Posterior cingulate gyrus (tissue), 11 donors: ENCODE measurements around the gene SH3RF2.
"Not testable (repeated sequence)": the region's sequence is repeated elsewhere in the genome, so short reads cannot be mapped to it uniquely, and the experiment has no call there.

Source experiments
- DNase-seq, 10 donors: peaks; one replicate each; pipeline versions ENCODE4 v3.0.0 to v3.0.0-alpha.2; 2020 to 2021; ENCODE audit warnings: mixed read lengths in 3 of 10
- intact Hi-C: fragments of 100-400 bp; cut with DNase I; formaldehyde crosslinking; loops from one replicate; pipeline ENCODE4 v1.15.1; 2023

Gene SH3RF2

DNA sequence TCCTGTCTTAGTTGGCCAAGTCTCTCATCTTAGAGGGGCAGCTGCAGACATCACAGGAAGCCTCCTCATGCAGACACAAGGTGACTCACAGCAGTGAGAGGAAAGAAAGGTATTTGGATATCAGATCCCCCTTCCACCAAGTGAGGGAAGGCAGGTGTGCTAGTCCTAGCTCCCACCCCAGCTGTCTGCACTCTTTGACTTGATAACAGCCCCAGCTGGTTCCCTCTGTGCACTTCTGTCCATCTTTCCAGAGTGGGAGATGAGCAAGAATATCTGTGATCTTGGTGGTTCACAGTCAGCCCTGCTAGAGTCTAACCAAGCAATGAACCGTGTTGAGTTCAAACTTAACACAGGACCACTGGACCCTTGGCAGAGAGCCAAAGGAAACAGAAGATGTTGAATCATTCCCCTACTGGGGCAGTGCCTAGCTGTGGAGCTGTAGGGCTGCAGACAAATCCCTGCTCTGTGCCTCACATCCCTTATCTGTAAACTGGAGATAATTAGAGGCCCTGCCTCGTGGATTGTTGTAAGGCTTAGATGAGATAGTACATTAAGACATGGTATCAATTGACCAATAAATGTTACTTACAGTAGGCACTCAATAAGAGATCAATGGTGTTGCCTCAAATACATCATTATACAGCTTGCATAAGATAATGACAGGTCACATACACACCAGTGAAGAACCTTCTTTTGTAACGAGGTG is 39.1 kb downstream of the SH3RF2 start:
- no peak for DNase-seq
- intact Hi-C loops, result no loop called here

DNA sequence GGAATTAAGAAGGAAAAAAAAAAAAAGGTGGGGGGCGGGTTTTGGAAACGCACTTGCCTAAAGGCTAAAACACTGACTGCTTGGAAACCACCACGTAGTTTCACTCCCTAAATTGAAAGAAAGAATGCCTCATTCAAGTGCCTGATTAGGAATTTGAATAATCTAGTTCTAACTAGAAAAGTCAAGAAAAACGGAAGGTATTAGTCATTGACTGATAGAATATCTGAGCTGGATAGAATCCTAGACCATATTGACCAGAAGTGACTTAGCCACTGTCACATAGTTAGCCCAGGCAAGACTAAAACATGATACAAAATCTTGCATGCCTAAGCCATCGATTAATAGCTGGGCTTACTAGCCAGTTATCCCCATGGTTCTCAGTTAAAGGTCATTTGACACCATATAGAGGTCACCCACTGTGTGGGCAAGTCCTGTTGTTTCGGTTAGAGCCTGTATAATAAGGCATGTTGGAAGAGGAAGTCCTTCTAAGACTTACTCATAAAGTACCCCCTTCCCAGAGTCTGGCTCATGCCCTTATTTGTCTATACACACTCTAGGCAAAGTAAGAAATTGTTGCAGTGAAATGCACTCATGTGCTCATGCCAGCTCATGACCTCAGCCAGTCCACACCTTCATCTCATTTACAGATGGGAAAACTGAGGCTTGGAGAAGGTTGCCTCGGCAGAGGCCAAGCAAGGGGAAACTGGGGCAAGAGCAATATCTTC is 40.2 kb downstream of the SH3RF2 start:
- intact Hi-C loops, result no loop called here
- no peak for DNase-seq

DNA sequence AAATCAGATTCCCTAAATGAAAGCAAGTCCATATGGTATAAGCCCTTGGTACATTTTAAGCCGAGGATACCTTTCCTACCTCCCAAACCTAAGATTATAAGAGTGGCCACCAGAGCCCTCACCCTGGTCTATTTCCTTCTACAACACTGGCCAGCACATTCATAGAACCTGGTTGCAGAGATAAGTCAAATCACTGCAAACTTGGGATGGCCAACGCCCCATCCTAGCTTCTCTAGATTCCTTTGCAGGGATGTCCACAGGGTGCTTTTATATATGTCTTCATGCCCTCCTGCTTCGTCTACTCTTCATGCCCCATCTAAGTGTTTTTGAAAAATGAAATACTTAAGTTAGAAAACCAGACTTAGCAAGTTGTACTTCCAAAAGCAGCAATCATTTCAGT is 41.8 kb downstream of the SH3RF2 start:
- no peak for DNase-seq
- intact Hi-C loops, result no loop called here

DNA sequence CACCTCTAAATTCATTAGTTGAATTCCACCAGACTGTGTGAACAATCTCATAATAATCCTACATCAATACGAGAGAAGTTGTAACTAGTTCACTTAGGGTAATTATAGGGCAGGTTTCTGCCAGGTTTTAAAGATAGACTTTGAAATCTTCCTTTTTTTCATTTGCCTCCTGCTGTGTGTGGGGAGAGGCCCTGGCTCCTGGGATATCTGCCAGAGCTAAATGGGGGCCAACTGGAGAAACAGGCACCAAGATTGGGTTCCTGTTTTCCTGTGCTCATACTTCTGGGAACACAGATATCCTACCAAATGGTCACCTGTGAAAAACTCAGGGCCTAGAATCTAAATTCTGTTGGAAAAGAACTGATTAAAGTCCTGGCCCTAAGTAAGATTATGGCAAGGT is 42.3 kb downstream of the SH3RF2 start:
- intact Hi-C loops, result no loop called here
- DNase-seq, result no peak

DNA sequence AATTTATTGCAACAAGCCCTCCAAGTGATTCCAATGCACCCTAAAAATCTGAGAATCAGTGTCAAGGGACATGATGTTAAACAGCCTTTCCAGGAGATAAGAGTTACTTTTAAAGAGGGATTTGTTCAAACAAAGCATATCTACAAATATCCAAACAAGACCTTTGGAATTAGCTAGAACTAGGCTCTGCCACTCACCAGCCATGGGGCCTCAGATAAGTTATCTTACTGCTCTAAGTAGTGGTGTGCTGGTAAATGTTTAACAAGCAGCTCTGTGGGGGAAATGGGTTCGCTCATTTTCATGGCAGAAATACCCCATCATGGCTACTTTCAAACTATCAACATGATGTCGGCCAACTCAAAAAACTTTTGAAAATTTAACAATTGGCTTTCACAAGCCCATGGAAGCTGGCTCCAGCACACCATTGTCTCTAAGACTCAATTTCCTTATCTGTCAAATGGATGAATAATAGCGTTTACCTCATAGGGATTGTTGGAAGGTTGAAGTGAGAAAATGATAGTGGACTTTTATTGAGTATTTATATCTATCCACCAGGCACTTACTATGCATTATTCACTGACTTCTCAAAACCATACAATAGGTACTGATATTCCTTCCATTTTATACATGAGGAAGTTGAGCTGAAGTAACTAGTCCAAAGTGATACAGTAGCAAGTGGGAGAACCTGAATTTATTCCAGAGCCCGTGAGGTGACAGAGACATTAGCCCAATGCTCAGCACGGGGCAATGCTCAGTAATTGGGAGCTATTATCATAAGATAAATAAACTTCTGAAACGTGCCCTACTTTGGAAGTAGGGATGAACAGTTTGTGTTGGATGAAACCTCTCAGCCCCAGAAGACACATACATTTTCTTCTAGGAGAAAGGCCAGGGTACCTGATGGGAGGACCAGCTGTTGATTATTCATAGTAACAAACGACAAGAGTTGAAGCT is 43.2 kb downstream of the SH3RF2 start:
- intact Hi-C loops, result no loop called here

DNA sequence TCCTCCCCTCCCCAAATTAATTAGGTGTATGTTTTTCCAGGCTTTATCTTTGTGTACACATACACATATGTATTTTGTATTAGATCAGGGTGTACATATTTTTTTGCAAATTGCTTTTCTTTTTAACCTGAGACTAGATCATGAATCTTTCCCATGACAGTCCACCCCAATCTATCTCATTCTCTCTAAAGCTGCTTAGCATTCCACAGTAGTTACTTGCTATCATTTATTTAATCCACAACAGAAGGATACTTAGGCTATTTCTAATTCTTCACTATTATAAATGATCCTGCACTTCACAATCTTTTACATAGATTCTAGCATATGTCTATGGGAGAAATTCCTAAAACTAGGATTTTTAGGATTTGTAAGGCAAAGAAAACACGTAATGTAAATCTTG is 43.9 kb downstream of the SH3RF2 start:
- intact Hi-C loops, result no loop called here
- DNase-seq, result no peak

More for the DNA sequence above, 43.2 kb downstream of the SH3RF2 start:
- no peak for DNase-seq

DNA sequence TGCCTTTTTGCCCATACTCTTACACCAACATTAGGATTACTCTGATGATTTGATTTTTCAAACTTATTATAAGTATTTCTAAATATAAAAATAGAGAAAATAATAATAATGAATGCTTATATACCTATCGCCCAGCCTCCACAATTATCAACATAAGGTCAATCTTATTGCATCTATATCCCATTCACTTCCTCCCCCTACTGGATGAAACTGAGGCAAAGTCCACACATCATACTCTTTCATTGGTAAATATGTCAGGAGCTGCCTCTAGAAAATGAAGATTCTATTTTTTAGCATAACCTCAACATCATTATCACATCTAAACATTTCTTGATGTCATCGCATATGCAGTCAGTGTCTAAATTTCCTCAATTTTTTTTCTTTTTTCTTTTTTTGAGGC is 44.3 kb downstream of the SH3RF2 start:
- intact Hi-C loops, result no loop called here
- no peak for DNase-seq

DNA sequence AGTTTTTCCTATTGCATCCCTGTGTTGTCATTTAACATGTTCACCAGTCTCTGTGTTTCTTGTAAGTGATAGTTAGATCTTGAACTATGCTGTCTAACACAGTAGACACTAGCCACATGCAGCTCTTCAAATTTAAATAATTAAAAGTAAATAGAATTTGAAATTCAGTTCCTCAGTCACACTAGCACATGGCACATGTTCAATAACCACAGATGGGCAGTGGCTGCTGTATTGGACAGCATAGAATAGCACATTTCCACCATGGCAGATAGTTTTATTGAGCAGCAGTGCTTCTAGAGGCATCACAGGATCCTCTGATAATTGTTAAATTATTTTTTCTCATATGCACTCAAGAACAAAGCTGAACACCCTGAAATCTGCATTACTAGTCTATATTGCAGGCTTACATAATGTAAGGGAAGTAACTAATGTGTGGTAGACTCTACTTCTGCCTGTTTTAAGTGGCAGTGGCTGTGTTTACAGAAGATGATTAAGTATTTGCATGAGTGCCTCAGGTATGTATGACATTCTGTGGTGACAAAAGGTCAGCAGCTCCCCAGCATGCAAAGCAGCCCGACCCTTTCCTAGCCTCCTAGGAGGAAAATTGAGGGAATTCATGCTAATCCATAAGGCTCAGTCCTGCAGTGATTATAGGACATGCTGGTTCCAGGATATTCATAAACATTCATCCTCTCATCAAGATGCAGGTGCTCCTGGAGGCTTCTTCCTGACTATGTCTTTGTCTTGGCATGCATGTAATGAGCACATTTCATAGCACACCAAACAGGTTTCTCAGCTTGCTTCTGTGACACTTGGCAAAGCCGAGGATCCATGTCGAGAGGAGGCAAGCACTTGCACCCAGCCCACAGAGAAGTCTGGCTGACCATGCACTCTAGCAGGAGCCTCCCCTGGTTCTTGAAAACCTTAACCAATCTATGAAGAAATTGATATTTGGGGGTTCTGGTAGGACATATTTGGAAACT is 45.5 kb downstream of the SH3RF2 start:
- DNase-seq, result no peak
- intact Hi-C loops, result no loop called here

DNA sequence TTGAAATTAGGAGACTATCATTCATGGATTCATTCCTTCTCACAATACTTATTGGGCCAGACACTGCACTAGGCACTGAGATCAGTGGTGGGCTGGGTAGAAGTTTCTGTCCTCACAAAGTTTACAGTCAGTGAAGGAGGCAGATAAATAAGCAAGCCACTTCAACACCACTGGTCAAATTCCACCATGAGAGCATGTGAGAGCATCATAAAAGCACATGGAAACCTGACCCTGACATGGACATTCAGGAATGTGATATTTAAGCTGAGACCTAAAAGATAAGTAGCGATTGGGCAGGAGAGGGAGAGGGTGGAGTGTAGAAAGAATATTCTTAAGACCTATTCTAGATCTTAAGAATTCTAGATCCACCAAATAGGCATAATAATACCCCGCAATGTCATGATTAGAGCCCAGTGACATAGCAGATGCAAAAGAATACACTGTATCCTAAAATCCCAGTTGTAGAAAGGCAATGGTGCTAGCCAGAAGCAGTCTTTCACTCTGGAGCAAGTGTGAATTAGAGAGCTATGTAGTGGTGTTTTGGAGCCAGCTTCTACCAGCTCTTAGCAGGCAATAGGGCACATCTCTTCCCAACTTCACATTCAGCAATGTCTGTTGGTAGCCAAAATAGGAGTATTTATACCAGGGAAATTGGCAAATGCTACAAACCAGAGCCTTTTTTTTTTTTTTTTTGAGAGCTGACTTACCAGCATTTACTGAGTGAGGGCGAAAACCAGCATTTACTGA is 46.4 kb downstream of the SH3RF2 start:
- DNase-seq, result no peak
- intact Hi-C loops, result no loop called here

DNA sequence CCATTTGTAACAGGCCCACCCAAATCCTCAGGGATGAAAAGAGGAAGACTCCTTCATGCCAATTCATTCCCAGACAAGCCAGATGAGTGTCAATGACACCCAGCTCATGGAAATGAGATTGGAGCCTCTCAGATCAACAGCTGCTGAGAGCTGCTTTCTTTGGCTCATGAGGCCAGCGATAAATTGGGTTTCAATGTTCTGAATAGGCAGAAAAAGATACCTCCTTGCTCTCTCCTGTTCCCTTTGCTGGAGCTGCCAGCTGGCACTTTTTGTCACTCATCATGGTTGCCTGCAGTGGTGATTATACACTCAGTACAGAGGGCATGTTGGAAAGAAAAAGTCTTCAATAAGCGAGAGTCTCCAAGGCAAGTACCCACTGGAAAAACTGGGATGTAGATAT is 47.1 kb downstream of the SH3RF2 start:
- peak in 7 of 10 donors; percentile 13 to 87 (median 58) for DNase-seq
- intact Hi-C loops, result no loop called here

DNA sequence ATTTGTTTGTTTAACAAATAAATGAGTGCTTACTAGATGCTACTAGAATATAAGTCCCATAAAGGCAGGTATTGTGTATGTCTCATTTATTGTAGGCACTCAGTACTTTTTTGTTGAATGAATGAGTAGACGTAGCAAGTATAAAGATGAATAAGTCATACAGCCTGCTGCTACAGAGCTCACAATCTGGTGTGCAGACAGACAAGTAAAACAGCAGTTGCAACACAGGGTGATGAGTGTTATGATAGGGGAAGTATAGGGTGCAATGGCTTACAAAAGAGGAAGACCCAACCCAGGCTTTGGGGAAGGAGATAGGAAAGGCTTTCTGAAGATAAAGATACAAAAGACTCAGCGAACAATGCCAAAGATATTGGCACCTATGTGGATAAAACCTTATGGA is 47.7 kb downstream of the SH3RF2 start:
- intact Hi-C loops, result no loop called here
- DNase-seq, result no peak

DNA sequence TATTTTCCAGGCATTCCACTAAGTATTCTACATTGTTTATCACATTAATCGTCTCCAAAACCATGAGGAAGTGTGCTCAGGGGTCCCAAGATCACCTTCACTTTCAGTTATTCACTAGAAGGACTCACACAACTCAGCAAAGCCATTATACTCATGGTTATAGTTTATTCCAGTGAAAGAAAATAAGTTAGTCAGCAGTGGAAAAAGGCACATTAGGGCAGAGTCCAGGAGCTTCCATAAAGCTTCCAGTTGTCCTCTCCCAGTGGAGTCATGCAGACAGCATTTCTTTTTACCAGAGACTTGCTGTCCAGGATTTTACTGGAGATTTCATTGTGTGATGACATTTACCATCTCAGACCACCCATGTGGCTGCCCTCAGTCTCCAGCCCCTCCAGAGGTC is 51.5 kb downstream of the SH3RF2 start:
- no peak for DNase-seq
- intact Hi-C loops, result no loop called here

DNA sequence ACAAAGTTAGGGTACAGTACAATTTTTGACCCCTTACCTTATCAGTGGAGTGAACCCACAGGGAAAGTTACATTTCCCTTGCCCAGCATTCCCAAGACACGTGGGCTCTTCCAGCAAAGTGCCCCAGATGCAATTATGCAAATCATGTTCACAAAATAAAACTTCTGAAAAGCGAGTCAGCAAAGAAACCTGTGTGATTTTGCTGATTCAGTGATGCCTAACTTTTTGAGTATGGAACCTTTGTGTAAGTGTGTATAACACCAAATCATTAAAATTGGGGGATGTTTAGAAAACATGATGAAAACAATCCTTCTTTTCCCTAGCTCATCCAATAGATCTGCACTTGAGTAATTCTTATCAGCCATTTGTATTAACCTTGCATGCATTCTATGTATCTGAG is 52.6 kb downstream of the SH3RF2 start:
- intact Hi-C loops, result no loop called here
- no peak for DNase-seq

DNA sequence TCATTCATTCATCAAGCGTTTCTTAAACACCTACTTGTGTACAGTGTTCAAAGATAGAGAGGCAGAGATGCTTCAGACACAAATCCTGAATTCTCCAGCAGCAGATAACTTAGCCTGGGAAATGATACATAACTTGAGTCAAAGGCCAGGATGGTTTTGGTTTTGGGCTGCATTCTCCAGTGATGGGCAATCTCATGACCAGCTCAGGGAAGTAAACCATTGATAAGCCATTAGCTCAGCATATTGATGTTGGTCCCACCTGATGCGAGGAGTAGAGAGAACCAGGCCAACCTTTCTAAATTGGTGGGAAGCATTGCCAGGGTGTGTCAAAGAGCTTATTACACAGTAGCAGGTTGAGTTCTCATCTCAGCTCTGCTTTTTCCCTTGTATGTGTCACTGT is 53.0 kb downstream of the SH3RF2 start:
- intact Hi-C loops, result no loop called here
- DNase-seq, result no peak

DNA sequence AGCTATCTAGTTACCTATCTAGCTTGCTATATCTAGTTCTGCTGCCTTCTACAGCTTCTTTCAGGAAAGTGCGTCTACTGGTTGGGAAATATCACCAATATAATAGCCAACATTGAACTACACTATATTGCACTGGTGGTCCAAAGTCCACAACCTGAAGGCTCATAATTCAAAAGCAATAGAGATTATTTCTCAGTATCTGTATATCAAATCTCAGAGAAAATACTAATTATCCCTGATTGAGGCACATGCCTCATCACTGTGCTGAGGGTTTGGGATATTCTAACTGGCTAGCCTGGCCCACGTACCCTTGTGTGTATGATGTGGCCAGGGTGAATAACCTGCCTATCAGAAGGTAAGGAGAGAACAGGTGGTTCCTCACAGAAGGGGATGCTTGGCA is 53.8 kb downstream of the SH3RF2 start:
- no peak for DNase-seq
- intact Hi-C loops, result no loop called here

DNA sequence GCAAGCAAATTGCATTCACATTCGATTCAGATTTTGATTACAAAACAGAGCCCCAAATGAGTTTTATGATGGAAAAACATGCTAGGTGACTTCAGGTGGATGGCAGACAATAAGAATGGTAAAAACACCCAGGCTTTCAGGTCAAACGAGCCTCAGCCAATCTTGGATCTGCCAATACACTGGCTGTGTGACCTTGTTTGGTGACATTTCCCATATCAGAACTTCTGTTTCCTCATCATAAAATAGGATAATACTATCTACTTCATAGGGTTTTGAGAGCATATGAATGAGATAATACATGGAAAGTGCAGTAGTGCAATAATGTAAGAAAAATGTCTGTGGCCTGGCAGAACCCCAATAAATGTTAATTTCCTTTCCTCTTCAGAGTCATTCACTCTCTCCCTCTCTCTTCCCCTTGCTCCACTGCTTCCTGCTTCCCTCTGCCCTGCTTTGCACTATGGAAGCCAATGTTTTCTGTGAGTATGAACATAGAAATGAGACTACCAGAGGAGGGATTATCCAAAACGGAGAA is 54.7 kb downstream of the SH3RF2 start:
- intact Hi-C loops, result no loop called here
- DNase-seq, result no peak

DNA sequence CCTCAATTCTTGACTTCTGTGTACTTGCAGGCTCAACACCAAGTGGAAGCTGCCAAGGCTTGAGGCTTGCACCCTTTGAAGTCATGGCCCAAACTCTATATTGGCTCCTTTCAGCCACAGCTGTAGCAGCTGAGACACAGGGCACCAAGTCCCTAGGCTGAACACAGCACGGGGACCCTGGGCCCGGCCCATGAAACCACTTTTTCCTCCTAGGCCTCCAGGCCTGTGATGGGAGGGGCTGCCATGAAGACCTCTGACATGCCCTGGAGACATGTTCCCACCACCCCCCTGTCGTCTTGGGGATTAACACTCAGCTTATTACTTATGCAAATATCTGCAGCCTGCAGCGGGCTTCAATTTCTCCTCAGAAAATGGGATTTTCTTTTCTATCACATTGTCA is 57.2 kb downstream of the SH3RF2 start:
- intact Hi-C loops, DNase-seq: not testable (repeated sequence)

DNA sequence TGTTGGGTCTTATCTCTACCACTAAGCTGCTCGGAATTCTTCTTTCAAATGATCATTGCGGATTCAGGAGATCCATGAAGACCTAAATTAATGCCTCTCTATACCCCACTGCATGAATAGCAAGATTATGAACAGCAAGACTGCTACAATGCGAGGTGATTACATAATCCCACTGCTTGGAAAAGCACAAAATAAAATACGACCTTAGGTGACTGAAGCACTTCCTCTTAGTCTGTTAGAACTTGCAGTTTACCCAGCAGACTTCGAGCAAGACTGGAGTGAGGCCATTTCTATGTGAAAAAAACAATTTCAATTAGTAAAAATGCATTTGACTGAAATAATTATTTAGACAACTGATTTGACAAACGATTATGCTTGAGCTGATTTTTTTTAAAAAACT is 59.8 kb downstream of the SH3RF2 start:
- DNase-seq, result no peak
- intact Hi-C loops, result no loop called here

DNA sequence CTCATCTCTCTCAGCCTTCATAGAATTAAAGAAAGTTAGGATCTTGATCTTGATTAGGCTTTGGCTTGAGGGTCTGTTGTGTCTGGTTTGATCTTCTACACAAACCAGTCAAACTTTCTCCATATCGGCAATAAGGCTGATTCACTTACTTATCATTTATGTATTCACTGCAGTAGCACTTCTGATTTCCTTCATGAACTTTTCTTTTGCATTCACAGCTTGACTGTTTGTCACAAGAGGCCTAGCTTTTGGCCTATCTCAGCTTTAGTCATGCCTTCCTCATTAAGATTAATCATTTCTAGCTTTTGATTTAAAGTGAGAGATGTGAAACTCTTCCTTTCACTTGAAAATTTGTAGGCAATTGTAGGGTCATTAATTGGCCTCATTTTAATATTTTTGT is 62.8 kb downstream of the SH3RF2 start:
- intact Hi-C loops, result no loop called here
- DNase-seq, result no peak
